Activated T-cell treated with anti-CD3 and anti-CD28 coated beads for 48 hours (primary cell): ENCODE measurements around the gene RNF168.
"Not testable (repeated sequence)": the region's sequence is repeated elsewhere in the genome, so short reads cannot be mapped to it uniquely, and the experiment has no call there.

Experiments used
- DNase-seq: peaks from one replicate; pipeline ENCODE4 v3.0.0-alpha.2; 2020; ENCODE audit warnings: low read depth

Gene RNF168

DNA sequence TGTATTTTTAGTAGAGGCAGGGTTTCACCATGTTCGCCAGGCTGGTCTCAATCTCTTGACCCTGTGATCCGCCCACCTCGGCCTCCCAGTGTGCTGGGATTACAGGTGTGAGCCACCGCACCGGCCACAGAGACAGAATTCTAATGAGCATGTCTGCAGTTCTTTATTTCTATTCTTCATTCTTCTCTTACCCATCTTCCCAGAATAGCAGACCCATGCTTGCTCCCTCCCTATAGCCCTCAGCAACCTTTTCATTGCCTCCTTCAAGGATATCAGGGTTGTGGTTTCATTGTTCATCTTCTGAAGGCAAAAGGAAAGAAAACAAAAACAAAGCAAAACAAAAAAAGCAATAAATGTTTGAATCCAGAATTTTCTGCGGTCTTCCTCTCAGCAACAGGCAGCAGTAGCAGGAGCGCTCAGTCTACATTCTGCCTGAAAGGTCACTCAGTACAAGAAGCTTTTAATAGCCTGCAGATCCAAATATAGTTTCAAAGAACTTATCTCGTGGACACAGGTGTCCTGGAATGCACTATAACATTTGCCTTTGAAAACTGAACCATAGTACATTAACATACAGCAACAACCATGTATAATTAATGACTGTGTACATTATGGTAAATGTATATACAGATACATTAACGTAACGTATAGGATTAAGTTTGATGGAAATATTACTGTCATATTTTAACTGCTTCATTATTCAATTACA is 11.5 kb upstream of the RNF168 start, which contains the start of gene SMCO1:
SMCO1 (minus strand) TSS at position 434 of the 709 bp plus-strand sequence; CDS start at position 297, 137 bp downstream.
- DNase-seq = no peak

DNA sequence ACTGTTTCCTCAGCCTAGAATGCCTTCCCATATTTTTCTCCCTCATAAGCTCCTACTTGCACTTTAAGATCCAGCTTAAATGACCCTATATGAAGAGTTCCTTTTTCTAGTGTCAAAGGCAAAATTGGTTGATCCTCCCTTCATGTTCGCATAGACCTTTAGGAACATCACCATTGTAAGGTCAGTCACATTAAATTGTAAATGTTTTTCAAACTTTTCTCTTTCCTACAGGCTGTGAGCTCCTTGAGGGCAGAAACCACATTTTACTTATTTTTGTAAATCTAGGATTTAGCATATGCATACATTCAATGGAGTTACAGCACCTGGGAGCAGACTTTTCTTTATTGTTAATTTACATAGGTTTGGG is 10.8 kb upstream of the RNF168 start:
- DNase-seq = no peak

DNA sequence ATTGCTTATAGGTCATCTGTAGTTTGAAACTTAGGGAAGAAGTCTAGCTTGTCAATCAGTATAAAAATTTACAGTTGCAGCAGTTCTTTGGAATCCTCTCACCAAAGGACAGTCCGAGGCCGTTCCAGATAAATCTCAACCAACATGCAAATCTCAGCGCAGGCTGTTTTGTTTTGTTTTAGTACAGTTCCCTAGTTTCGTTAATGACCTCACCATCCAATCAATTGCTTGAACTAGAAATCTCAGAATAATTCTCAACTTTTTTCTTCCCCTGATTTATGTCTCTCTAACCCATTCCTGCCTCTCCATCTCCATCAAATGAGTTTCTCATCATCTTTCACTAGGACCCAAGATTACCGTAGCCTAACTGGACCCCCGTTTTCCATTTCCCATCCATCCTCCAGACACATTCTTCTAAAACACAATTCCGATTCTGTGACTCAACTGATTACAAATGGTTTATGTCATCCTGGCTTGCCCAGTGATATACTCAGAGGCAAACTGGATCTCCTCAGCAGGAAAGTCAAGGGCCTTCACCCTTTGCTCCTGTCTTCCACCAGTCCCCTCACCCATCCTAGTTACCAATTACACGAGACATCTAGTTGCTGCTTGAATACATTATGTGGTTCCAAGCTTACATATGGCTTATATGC is 10.3 kb upstream of the RNF168 start:
- no peak for DNase-seq

DNA sequence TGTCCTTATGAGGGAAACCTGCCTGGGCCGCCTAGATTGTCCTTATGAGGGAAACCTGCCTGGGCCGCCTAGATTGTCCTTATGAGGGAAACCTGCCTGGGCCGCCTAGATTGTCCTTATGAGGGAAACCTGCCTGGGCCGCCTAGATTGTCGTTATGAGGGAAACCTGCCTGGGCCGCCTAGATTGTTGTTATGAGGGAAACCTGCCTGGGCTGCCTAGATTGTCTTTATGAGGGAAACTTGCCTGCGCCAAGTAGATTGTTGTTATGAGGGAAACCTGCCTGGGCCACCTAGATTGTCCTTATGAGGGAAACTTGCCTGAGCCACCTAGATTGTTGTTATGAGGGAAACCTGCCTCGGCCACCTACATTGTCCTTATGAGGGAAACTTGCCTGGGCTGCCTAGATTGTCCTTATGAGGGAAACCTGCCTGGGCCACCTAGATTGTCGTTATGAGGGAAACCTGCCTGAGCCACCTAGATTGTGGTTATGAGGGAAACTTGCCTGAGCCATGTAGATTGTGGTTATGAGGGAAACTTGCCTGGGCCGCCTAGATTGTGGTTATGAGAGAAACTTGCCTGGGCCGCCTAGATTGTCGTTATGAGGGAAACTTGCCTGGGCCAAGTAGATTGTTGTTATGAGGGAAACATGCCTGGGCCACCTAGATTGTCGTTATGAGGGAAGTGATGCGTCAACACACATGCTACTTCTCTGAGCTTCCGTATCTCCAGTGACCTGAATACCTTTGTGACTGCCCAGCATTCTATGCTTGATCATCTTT is 8.3 kb upstream of the RNF168 start:
- DNase-seq = not testable (repeated sequence)

DNA sequence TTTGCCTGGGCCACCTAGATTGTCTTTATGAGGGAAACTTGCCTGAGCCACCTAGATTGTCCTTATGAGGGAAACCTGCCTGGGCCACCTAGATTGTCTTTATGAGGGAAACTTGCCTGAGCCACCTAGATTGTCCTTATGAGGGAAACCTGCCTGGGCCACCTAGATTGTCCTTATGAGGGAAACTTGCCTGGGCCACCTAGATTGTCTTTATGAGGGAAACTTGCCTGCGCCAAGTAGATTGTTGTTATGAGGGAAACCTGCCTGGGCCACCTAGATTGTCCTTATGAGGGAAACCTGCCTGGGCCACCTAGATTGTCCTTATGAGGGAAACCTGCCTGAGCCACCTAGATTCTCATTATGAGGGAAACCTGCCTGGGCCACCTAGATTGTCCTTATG is 7.5 kb upstream of the RNF168 start:
- not testable (repeated sequence) for DNase-seq

DNA sequence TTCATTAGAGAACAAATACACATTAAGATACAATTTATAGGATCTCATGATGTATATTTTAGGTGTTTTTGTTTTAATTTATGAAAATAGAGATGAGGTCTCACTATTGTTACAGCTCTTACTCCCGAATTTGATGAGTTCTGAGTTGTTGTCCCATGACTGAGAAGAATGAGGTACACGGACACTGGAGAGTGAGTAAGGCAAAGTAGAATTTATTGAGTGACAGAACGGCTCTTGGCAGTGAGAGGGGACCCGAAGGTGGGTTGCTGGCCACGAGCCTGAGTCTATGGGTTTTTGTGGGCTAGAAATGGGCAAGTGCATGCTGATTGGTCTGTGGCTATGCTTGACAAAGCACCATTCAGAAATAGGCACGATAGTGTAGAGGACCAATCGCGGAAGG is 3.1 kb upstream of the RNF168 start:
- no peak for DNase-seq

DNA sequence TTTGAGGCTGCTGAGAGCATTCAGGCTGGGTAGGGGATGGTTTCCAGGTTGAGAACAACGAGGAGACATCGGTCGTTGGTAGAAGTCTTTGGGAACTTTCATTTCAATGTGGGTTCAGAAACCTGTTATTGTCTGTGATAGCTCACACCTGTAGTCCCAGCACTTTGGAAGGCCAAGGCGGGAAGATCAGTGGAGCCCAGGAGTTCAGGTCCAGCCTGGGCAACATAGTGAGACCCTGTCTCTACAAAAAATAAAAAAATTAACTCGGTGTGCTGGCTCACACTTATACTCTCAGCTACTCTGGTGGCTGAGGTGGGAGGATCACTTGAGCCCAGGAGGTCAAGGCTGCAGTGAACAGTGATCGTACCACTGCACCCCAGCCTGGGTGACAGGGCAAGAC is 988 bp upstream of the RNF168 start:
- DNase-seq = no peak

DNA sequence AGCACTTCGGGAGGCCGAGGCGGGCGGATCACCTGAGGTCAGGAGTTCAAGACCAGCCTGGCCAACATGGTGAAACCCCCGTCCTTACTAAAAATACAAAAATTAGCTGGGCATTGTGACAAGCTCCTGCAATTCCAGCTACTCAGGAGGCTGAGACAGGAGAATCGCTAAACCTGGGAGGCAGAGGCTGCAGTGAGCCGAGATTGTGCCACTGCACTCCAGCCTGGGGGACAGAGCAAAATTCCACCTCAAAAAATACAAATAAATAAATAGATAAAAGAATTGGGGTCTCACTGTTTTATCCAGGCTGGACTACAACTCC is 470 bp upstream of the RNF168 start:
- DNase-seq = not testable (repeated sequence)

DNA sequence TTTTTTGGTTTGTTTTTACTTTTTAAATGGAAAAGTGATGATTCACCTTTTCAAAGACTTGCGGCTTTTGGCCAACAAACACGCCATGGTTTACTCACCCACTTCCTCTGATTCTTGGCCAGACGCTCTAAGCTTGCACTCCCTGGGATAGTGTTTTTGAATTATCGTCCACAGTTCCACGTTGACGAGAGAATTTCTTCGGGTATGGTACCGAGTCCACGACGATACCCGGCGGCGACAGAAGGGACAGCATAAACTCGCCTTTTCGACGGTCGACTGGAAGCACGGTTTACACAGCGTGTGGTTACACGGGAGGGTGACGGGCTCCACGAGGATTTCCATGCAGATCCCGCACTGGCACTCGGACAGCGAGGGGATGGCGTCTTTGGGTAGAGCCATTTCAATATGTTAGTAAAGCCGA is 783 bp downstream of the RNF168 start:
- peak; percentile 34 for DNase-seq

DNA sequence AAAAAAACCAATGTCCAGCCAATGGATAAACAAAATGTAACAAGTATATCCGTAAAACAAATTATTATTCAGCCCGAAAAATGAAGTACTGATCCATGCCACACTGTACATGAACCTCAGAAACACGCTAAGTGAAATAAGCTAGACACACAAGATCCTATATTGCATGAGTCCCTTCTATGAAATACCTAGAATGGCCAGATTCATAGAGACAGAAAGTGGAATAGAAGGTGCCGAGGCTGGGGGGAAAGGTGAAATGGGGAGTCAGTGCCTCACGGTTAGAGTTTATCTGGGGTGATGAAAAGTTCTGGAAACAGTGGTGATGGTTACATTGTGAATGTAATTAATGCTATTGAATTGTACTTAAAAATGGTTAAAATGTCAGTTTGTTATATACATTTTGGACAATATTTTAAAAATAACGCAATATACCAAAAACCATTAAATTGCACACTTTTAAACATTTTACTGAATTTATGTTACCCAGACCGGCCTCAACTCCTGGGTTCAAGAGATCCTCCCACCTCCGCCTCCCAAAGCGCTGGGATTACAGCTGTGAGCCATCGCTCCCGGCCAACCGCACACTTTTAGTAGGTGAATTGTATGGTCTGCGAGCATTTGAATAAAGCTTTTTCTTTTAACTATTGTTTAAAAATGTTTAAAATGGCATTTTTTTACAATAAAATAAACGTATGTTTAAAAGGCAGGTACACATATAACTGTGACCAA is 2.1 kb downstream of the RNF168 start:
- DNase-seq = no peak

DNA sequence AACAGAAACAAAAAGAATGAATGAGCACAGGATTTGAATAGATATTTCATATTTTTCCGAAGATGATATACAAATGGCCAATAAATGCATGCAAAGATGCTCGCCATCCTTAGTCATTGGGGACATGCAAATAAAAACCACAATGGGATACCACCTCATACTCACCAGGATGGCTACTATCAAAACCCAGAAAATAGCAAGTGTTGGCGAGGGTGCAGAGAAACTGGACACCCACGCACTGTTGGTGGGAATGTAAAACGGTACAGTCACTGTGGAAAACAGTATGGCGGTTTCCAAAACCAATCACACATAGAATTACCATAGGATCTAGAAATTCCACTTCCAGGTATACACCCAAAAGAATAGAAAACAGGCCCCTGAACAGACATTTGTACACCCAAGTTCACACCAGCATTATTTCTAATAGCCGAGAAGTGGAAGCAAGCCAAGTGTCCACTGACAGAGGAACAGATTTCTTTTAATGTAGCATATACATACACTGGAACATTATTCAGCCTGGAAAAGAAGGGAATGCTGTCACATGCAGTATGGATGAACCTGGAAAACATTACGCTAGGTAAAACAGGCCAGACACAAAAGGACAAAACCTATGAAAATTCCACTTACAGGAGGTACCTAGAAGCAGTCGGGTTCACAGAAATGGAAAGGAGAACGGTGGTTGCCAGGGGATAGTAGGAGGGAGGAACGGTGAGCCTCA is 3.6 kb downstream of the RNF168 start:
- peak; percentile 18 for DNase-seq

DNA sequence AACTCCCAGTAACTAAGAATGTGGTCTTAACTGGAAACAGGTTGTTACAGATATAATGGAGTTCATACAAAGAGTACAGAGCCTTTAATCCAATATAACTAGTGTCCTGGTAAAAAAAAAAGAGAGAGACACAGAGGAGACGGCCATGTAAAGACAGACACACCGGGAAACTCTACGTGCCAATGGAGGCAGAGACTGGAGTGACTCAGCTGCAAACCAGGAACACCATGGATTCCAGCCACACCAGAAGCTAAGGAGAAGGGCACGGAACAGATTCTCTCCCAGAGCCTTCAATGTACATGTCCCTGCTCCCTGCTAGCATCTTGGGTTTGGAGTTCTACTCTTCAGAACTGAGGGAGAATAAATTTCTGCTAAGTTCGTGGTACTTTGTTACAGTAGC is 4.5 kb downstream of the RNF168 start:
- no peak for DNase-seq

DNA sequence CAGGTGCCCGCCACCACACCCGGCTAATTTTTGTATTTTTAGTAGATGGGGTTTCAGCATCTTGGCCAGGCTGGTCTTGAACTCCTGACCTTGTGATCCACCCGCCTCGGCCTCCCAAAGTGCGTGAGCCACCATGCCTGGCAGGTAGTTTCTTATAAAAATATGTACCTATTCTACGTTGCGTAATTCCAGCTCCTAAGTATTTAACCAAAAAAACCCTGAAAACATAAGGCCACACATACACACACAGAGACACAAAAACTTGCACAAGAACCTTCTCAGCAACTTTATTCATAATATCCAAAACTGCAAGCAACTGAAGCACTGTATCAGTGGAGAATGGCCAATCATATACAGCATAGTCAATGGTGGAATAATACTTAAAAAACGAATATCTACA is 5.3 kb downstream of the RNF168 start:
- DNase-seq = no peak

DNA sequence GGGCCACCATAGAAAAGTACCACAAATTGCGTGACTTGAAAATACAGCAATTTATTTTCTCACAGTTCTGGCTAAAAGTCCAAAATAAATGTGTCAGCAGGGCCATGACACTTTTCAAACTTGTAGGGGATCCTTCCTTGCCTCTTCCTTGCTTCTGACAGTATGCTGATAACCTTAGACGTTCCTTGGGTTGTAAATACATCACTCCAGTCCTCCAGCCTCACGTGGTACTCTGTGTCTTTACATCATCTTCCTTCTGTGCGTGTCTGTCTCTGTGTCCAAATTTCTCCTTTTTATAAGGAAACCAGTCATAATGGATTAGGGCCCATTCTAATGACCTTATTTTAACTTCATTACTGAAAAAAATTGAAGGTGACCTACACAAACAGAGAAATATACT is 7.4 kb downstream of the RNF168 start:
- no peak for DNase-seq

DNA sequence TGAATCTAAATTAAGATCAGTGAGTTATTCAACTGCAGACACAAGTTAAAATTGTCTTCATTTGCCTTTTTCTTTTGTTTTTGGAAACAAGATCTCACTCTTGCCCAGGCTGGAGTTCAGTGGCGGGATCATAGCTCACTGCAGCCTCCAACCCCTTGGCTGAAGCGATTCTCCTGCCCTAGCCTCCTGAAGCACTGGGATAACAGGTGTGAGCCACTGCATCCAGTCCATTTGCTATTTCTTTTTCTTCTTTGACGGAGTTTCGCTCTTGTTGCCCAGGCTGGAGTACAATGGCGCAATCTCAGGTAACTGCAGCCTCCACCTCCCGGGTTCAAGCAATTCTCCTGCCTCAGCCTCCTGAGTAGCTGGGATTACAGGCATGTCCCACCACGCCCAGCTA is 10.3 kb downstream of the RNF168 start:
- no peak for DNase-seq

DNA sequence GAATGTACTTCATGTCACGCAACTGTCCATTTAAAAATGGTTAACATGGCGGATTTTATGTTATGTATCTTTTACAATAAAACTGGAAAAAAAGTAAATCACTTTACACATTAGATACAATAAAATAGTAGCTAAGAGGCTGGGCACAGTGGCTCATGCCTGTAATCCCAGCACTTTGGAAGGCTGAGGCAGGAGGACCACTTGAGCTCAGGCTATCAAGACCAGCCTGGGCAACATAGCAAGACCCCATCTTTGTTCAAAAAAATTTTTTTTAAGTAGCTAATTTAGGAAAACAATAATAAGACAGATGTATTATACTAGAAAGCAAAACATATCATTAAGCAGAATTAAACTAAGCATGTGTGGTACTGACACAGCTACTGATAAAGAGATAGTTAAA is 11.5 kb downstream of the RNF168 start:
- no peak for DNase-seq

DNA sequence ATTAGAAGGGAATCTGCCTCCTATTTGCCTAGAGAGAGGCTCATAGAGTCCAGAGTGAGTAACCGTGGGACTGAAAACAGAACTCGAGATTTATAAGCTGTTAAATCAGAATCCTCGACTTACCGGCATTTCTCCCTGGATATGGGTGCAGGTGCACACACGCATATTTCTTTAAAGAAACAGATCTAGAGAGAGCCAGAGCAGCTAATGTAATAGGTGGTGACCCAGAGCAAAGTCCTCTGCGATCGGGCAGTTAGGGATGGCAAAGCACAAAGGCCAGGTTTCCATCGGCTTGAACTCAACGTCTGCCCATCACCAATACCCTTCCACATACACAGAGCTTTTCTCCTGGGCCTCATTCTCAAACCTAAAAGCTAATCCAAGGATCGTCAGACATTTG is 13.8 kb downstream of the RNF168 start:
- DNase-seq = no peak

DNA sequence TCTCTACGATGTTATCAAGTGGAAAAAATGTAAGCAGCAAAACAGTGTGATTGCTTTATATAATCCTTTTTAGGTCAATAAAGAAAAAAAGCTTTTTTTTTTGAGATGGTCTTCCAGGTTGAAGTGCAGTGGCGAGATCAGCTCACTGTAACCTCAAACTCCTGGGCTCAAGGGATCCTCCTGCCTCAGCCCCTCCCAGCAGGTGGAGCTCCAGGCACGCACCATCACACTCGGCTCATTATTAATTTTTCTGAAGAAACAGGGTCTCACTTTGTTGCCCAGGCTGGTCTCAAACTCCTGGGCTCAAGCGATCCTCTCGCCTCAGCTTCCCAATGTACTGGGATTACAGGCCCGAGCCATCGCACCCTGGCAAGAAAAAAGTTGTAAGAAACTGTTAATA is 17.3 kb downstream of the RNF168 start:
- no peak for DNase-seq

DNA sequence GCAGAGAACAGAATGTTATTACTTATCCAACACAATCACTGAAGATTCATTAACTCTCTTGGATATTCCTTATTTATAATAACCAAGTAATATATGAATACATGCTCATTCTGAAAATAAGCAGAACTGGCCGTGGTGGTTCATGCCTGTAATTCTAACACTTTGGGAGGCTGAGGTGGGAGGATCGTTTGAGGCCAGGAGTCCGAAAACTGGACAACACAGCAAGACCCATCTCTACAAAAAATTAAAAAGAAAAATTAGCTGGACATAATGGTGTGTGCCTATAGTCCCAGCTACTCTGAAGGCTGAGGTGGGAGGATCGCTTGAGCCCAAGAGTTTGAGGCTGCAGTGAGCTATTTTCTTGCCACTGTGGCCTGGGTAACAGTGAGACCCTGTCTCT is 25.9 kb downstream of the RNF168 start:
- DNase-seq = no peak

DNA sequence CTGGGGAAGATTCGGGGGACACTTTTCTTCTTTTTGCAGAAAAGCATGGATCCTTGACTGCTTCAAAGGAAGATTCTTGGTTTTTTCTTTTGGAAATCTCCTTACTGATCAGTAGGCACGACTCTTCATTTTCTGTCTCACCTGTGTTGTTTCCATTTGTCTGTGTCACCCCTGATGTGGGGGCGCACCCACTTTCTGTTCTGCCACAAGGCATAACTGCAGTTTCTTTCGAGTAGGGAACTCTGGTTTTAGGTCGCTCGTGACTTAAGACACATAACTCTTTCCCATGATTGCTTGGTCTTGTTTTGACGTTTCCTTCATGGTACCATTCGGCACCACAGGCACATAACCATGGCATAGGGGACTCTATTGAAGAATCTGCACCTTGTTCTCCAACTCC is 31.3 kb downstream of the RNF168 start:
- no peak for DNase-seq

DNA sequence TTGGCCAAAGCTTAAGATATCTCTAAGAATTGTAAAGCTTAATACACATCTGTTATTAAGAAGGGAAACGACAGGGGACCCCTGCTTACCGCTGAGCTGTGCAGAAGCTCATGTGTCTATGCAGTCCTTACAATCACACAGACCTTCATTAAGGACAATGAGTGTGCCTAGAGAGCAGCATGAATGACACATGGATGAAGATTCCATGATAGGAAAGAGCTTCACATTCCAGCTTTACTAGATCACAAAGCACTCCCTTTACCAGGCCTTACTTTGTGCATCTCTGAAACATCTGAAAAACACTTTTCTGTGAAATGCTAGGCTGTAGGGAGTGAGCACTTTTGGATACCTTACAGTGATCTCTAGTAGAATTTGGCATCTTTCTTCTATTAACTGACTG is 32.0 kb downstream of the RNF168 start:
- DNase-seq = no peak

DNA sequence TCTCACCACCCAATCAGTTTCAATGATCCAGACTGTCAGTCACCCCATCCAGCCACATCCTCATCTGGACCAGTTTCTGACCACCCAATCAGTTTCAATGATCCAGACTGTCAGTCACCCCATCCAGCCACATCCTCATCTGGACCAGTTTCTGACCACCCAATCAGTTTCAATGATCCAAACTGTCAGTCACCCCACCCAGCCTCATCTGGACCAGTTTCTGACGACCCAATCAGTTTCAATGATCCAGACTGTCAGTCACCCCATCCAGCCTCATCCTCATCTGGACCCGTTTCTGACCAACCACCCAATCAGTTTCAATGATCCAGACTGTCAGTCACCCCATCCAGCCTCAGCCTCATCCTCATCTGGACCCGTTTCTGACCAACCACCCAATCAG is 33.4 kb downstream of the RNF168 start:
- DNase-seq = not testable (repeated sequence)
